Liver (tissue), 9 donors: Measurements from ENCODE around the gene GAR1. TPM values are rescaled to one million over a fixed set of nuclear protein-coding genes. Genes with fewer than 3 reads are reported as not detected.

Experiments
- DNase-seq: peaks from one replicate; pipeline ENCODE4 v3.0.0-alpha.2; 2017; ENCODE audit warnings: low spot score
- H3K27ac ChIP-seq, 2 donors: one replicate each; pipeline ENCODE4 v1.7.0; 2013; ENCODE audit warnings: inconsistent platforms in 2 of 2, low read length in 2 of 2, control low read depth in 1 of 2, low read depth in 1 of 2, mild to moderate bottlenecking in 1 of 2
- H3K27me3 ChIP-seq, 4 donors: one replicate each; pipeline versions ENCODE4 v1.6.1 to v1.7.0; 2013; ENCODE audit warnings: low read length in 3 of 4, inconsistent platforms in 1 of 4, mild to moderate bottlenecking in 1 of 4, moderate library complexity in 1 of 4; ENCODE audit not compliant: control insufficient read depth in 4 of 4, insufficient read depth in 4 of 4
- H3K36me3 ChIP-seq, 4 donors: one replicate each; pipeline versions ENCODE4 v1.6.1 to v1.7.0; 2013; ENCODE audit warnings: low read length in 3 of 4, mild to moderate bottlenecking in 3 of 4, low read depth in 1 of 4, moderate library complexity in 1 of 4; ENCODE audit not compliant: control insufficient read depth in 4 of 4, insufficient read depth in 3 of 4
- H3K4me1 ChIP-seq, 4 donors: one replicate each; pipeline versions ENCODE4 v1.6.1 to v1.7.0; 2013; ENCODE audit warnings: low read length in 3 of 4, mild to moderate bottlenecking in 3 of 4, moderate library complexity in 1 of 4; ENCODE audit not compliant: control insufficient read depth in 4 of 4, insufficient read depth in 4 of 4
- H3K4me3 ChIP-seq, 3 donors: one replicate each; pipeline versions ENCODE4 v1.6.1 to v1.7.0; 2013; ENCODE audit warnings: low read length in 3 of 3, control low read depth in 1 of 3, low read depth in 1 of 3, mild to moderate bottlenecking in 1 of 3
- H3K9ac ChIP-seq, 2 donors: one replicate each; pipeline ENCODE4 v1.7.0; 2013; ENCODE audit warnings: low read length in 2 of 2, mild to moderate bottlenecking in 2 of 2, moderate library complexity in 2 of 2, control low read depth in 1 of 2, low read depth in 1 of 2
- H3K9me3 ChIP-seq, 4 donors: one replicate each; pipeline versions ENCODE4 v1.6.1 to v1.7.0; 2013; ENCODE audit warnings: low read length in 3 of 4; ENCODE audit not compliant: control insufficient read depth in 4 of 4
- EGR1 ChIP-seq, 2 donors: IDR thresholded peaks; 2 replicates each; pipeline ENCODE4 v1.6.1; 2016 to 2018; ENCODE audit warnings: antibody characterized with exemption in 2 of 2, low read depth in 2 of 2
- FOXA2 ChIP-seq: IDR thresholded peaks from 2 replicates; pipeline ENCODE4 v1.6.1; 2016; ENCODE audit warnings: antibody characterized with exemption
- GABPA ChIP-seq, 2 donors: IDR thresholded peaks in 1 of 2; conservative IDR thresholded peaks in 1 of 2; 2 replicates each; pipeline ENCODE4 v1.6.1; 2016; ENCODE audit warnings: antibody characterized with exemption in 2 of 2, mild to moderate bottlenecking in 1 of 2, moderate library complexity in 1 of 2
- HNF4A ChIP-seq, 2 donors: conservative IDR thresholded peaks; 2 replicates each; pipeline ENCODE4 v1.6.1; 2016; ENCODE audit warnings: antibody characterized with exemption in 2 of 2, mild to moderate bottlenecking in 2 of 2
- HNF4G ChIP-seq: IDR thresholded peaks from 2 replicates; pipeline ENCODE4 v1.6.1; 2016; ENCODE audit warnings: antibody characterized with exemption
- MAX ChIP-seq: IDR thresholded peaks from 2 replicates; pipeline ENCODE4 v1.6.1; 2016; ENCODE audit warnings: antibody characterized with exemption
- RAD21 ChIP-seq, 2 donors: IDR thresholded peaks; 2 replicates each; pipeline ENCODE4 v1.6.1; 2016; ENCODE audit warnings: antibody characterized with exemption in 2 of 2, mild to moderate bottlenecking in 2 of 2
- RXRA ChIP-seq, 2 donors: IDR thresholded peaks; 2 replicates each; pipeline ENCODE4 v1.6.1; 2017 to 2018; ENCODE audit warnings: antibody characterized with exemption in 2 of 2, mild to moderate bottlenecking in 1 of 2
- SP1 ChIP-seq: IDR thresholded peaks from 2 replicates; pipeline ENCODE4 v1.6.1; 2018; ENCODE audit warnings: antibody characterized with exemption, mild to moderate bottlenecking
- TAF1 ChIP-seq: conservative IDR thresholded peaks from 2 replicates; pipeline ENCODE4 v1.6.1; 2016; ENCODE audit warnings: antibody characterized with exemption, mild to moderate bottlenecking
- YY1 ChIP-seq: IDR thresholded peaks from 2 replicates; pipeline ENCODE4 v1.6.1; 2016; ENCODE audit warnings: antibody characterized with exemption, mild to moderate bottlenecking
- ZBTB33 ChIP-seq: IDR thresholded peaks from 2 replicates; pipeline ENCODE4 v1.6.1; 2016; ENCODE audit warnings: antibody characterized with exemption
- WGBS: extraction: QIAGEN DNeasy Blood & Tissue Kit; methylation state at CpG from one replicate; pipeline ENCODE4 v1.1.7; 2013; 5-methylcytosine and 5-hydroxymethylcytosine counted together
- polyA plus RNA-seq, 2 donors: library from polyadenylated mRNA; stranded (reverse) in 1 of 2; unstranded in 1 of 2; fragments of 200-250 nt in 1 of 2; fragments of >200 nt in 1 of 2; fragmentation: Nextera tagmentation in 1 of 2; extraction: Ambion mirVana in 1 of 2; gene quantifications; one replicate each; pipeline versions ENCODE4 v1.2.1 to v1.2.3, GENCODE V29; 2013 to 2015
- total RNA-seq, 2 donors: library from RNA; depleted of rRNA; stranded (reverse); fragments of >200 nt; gene quantifications; one replicate each; pipeline ENCODE4 v1.2.3, GENCODE V29; 2014
- TF ChIP-seq, protein P1 (sequence below): IDR thresholded peaks from 2 replicates; pipeline ENCODE4 v1.6.1; 2016; ENCODE audit warnings: antibody characterized with exemption
- TF ChIP-seq, protein P2 (sequence below): IDR thresholded peaks from 2 replicates; pipeline ENCODE4 v1.6.1; 2016; ENCODE audit warnings: antibody characterized with exemption, mild to moderate bottlenecking
- donor health status: healthy.
- donor health status: healthy.
- donor health status: healthy.
- donor health status: healthy.
- donor health status: healthy.

GAR1 gene
- total and polyA plus RNA-seq, 4 donors, result 1.5 to 7.7 (median 5.9) TPM

- Histone ChIP-seq H3K4me1 (peaks cover 0 to under 1% (median 0%) of the 10 kb centered on the region in 4 donors), H3K9me3 (no peaks in the 10 kb centered on the region), H3K27me3 (no peaks in the 10 kb centered on the region), H3K9ac (no peak overlapping the region), H3K4me3 (no peak overlapping the region), H3K36me3 (no peaks in the 10 kb centered on the region), H3K27ac (no peak overlapping the region)
- WGBS, result 90% methylated on average over 4 of the region's 4 CpGs
- TF ChIP-seq YY1 (no peak), HNF4G (no peak), RAD21 (IDR thresholded peaks at IDR 0.05) (no peak)
- no peak for DNase-seq
Measured at GRCh38 chr4:109833756-109834155, 18.2 kb downstream of the GAR1 start.

GRCh38 chr4:109836985-109837384, 21.4 kb downstream of the GAR1 start:
- Histone ChIP-seq H3K4me3 (no peak overlapping the region), H3K9me3 (no peaks in the 10 kb centered on the region), H3K4me1 (no peaks in the 10 kb centered on the region), H3K9ac (no peak overlapping the region), H3K27me3 (no peaks in the 10 kb centered on the region), H3K36me3 (no peaks in the 10 kb centered on the region), H3K27ac (no peak overlapping the region)
- no peak for DNase-seq
- TF ChIP-seq, protein P1, sequence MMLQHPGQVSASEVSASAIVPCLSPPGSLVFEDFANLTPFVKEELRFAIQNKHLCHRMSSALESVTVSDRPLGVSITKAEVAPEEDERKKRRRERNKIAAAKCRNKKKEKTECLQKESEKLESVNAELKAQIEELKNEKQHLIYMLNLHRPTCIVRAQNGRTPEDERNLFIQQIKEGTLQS, result no peak
- WGBS, result 76% methylated on average over 3 of the region's 3 CpGs

DNA sequence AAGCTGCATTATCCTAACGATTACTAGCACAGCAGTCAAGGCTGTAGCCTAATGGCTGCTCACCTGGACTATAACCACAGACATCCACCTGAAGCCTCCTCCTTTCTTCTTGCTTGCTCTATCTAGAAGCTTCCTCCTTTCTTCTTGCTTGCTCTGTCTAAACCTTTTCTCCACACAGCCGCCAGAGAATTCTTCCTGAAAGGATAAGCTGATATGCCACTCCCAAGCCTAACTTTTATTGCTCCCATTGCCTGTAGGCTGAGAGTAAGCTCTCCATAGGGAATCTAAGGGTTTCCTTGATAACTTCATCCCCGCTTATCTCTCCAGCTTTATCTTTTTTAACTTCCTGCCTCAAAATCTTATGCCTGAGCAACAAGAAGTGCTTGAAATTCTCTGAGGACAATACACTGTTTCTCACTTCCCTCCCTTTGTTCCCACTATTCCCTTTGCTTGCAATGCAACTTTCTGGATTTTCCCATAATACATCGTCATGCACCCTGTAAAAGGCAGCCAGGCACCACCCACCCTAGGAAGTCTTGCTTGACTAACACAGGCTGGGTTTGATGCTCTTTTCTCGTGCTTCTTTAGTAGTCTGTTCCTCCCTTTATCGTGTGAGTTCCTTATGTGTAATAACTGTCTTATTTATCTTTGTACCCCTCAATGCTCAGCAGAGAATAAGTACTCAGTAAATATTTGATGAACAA, 31.0 kb downstream of the GAR1 start:
- H3K27me3 ChIP-seq, result no peaks in the 10 kb centered on the region
- H3K4me3 ChIP-seq, result no peak overlapping the region
- no peak overlapping the region for H3K27ac ChIP-seq
- H3K4me1 ChIP-seq, result peaks cover 4 to 22% (median 11%) of the 10 kb centered on the region in 4 donors
- TF ChIP-seq RXRA (IDR thresholded peaks at IDR 0.05) (no peak), MAX (no peak)
- TF ChIP-seq, protein P1, result no peak
- 61% methylated on average over 6 of the region's 6 CpGs for WGBS
- H3K9me3 ChIP-seq, result no peaks in the 10 kb centered on the region
- H3K9ac ChIP-seq, result no peak overlapping the region
- no peak for DNase-seq
- no peaks in the 10 kb centered on the region for H3K36me3 ChIP-seq

GRCh38 chr4:109847896-109848442, 32.4 kb downstream of the GAR1 start, which contains the start of gene LRIT3:
Gene LRIT3 (plus strand): TSS chr4:109848107. CDS start chr4:109848202, 95 bp downstream.
- Histone ChIP-seq H3K9me3 (no peaks in the 10 kb centered on the region), H3K36me3 (no peaks in the 10 kb centered on the region), H3K27ac (no peak within 1 kb of the TSS), H3K4me1 (peaks cover 7 to 24% (median 11%) of the 10 kb centered on the region in 4 donors), H3K9ac (no peak within 1 kb of the TSS), H3K4me3 (no peak within 1 kb of the TSS), H3K27me3 (no peaks in the 10 kb centered on the region)
- DNase-seq, result no peak
- 43% methylated on average over 5 of the region's 5 CpGs for WGBS
- TF ChIP-seq EGR1 (IDR thresholded peaks at IDR 0.05; ENCODE audit: low read depth in 2 of 2) (no peak), HNF4A (conservative IDR thresholded peaks at IDR 0.05) (no peak), FOXA2 (no peak), RXRA (IDR thresholded peaks at IDR 0.05) (no peak), SP1 (no peak), ZBTB33 (no peak), GABPA (IDR thresholded peaks at IDR 0.05 in 1 of 2, conservative IDR thresholded peaks at IDR 0.05 in 1 of 2) (no peak), YY1 (no peak), TAF1 (no peak)
- TF ChIP-seq, protein P2, sequence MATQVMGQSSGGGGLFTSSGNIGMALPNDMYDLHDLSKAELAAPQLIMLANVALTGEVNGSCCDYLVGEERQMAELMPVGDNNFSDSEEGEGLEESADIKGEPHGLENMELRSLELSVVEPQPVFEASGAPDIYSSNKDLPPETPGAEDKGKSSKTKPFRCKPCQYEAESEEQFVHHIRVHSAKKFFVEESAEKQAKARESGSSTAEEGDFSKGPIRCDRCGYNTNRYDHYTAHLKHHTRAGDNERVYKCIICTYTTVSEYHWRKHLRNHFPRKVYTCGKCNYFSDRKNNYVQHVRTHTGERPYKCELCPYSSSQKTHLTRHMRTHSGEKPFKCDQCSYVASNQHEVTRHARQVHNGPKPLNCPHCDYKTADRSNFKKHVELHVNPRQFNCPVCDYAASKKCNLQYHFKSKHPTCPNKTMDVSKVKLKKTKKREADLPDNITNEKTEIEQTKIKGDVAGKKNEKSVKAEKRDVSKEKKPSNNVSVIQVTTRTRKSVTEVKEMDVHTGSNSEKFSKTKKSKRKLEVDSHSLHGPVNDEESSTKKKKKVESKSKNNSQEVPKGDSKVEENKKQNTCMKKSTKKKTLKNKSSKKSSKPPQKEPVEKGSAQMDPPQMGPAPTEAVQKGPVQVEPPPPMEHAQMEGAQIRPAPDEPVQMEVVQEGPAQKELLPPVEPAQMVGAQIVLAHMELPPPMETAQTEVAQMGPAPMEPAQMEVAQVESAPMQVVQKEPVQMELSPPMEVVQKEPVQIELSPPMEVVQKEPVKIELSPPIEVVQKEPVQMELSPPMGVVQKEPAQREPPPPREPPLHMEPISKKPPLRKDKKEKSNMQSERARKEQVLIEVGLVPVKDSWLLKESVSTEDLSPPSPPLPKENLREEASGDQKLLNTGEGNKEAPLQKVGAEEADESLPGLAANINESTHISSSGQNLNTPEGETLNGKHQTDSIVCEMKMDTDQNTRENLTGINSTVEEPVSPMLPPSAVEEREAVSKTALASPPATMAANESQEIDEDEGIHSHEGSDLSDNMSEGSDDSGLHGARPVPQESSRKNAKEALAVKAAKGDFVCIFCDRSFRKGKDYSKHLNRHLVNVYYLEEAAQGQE, result no peak
- TF ChIP-seq, protein P1, result no peak
